ENCODE data around the gene DDX60.

GRCh38 chr4:168337550-168337940 is 19.0 kb upstream of the DDX60 start:
- TF ChIP-seq CTCF (IDR thresholded peaks at IDR 0.05) = no peak
- TF ChIP-seq POLR2A (IDR thresholded peaks at IDR 0.05) = no peak
